ENCODE results near the gene DYNC1LI1.
"Not testable (repeated sequence)": the region's sequence is repeated elsewhere in the genome, so short reads cannot be mapped to it uniquely, and the experiment has no call there.

The DYNC1LI1 gene

DNA sequence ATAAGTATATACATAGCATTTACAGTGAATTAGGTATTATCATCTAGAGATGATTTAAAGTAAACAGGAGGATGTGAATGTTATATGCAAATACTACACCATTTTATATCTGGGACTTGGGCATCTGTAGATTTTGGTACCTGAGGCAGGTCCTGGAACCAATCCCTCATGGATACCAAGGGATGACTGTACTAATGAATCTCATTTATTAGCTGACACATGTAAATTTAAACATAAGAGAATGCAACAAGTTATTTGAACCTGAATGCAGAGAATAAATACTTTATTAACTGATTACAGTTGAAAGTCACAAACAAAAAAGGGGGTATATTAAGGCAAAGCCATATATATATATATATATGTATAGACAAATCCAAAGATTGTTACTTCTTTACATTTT, 44.9 kb downstream of the DYNC1LI1 start:
- Mint-ChIP-seq H3K27me3 (no peaks in the 10 kb centered on the region), H3K27ac (no peak overlapping the region)

DNA sequence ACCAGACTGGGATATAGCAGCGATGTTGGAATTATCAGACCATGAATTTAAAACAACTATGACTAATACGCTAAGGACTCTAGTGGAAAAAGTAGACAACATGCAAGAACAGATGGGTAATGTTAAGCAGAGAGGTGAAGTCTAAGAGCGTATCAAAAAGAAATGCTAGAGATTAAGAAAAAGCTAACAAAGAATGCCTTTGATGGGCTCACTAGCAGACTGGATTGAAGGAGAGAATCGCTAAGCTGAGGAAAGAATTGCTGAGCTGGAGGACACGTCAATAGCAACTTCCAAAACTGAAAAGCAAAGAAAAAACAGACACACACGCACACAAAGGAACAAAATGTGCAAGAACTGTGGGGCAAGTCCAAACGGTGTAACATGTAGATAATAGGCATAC, 48.0 kb downstream of the DYNC1LI1 start:
- peak overlapping the region; percentile 13 for H3K27ac Mint-ChIP-seq
- no peaks in the 10 kb centered on the region for H3K4me1 Mint-ChIP-seq (ENCODE audit: low read depth)
- H3K4me3 Mint-ChIP-seq: no peak overlapping the region
- no peaks in the 10 kb centered on the region for H3K9me3 Mint-ChIP-seq
- H3K27me3 Mint-ChIP-seq: no peaks in the 10 kb centered on the region
- H3K36me3 Mint-ChIP-seq (ENCODE audit: low read depth): peaks cover 38% of the 10 kb centered on the region

More for the DNA sequence above, 44.9 kb downstream of the DYNC1LI1 start:
- Mint-ChIP-seq H3K9me3 (no peaks in the 10 kb centered on the region), H3K4me3 (no peak overlapping the region), H3K36me3 (ENCODE audit: low read depth) (peaks cover 49% of the 10 kb centered on the region), H3K4me1 (ENCODE audit: low read depth) (peaks cover under 1% of the 10 kb centered on the region)

DNA sequence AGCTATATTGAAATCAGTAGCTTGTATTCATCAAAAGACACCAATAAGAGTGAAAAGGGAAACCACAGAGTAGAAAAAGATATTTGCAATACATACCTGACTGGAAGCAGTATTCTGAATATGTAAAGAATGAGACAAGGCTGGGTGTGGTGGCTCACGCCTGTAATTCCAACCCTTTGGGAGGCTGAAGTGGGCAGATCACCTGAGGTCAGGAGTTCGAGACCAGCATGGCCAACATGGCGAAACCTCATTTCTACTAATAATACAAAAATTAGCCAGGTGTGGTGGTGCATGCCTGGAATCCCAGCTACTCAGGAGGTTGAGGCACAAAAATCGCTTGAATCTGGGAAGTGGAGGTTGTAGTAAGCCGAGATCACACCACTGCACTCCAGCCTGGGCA, 51.7 kb downstream of the DYNC1LI1 start:
- not testable (repeated sequence) for H3K4me1 Mint-ChIP-seq (ENCODE audit: low read depth); H3K27ac Mint-ChIP-seq; H3K4me3 Mint-ChIP-seq; H3K27me3 Mint-ChIP-seq; H3K9me3 Mint-ChIP-seq
- peaks cover 13% of the 10 kb centered on the region for H3K36me3 Mint-ChIP-seq (ENCODE audit: low read depth)

DNA sequence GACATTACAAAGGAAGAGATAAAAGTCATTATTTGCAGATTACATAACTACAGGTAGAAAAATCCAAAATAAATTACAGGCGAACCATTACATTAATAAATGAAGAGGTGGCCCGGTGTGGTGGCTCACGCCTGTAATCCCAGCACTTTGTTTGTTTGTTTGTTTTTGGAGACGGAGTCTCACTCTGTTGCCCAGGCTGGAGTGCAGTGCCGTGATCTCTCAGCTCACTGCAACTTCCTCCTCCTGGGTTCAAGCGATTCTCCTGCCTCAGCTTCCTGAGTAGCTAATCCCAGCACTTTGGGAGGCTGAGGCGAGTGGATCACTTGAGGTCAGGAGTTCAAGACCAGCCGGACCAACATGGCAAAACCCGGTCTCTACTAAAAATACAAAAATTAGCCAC, 53.9 kb downstream of the DYNC1LI1 start:
- not testable (repeated sequence) for H3K4me1 Mint-ChIP-seq (ENCODE audit: low read depth); H3K27me3 Mint-ChIP-seq; H3K4me3 Mint-ChIP-seq; H3K27ac Mint-ChIP-seq; H3K9me3 Mint-ChIP-seq
- H3K36me3 Mint-ChIP-seq (ENCODE audit: low read depth): peaks cover 13% of the 10 kb centered on the region

DNA sequence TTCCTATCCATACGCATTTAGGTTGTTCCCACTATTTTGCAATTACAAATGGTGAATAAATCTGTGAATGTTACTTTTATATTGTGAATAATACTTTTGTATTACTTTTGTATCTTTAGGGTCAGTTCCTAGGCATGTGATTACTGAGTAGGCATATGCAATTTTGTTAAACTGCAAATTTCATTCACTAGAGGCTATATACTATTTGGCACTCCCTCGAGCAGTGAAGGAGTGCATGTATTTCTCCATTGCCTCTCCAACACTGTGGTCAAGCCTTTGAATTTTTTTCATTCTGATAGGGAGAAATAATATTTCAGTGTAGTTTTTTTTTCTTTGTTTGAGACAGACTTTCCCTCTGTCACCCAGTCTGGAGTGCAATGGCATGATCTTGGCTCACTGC, 59.7 kb downstream of the DYNC1LI1 start:
- peaks cover under 1% of the 10 kb centered on the region for H3K4me1 Mint-ChIP-seq (ENCODE audit: low read depth)
- H3K27me3 Mint-ChIP-seq: no peaks in the 10 kb centered on the region
- H3K4me3 Mint-ChIP-seq: no peak overlapping the region
- no peaks in the 10 kb centered on the region for H3K9me3 Mint-ChIP-seq
- H3K36me3 Mint-ChIP-seq (ENCODE audit: low read depth): no peaks in the 10 kb centered on the region
- no peak overlapping the region for H3K27ac Mint-ChIP-seq

DNA sequence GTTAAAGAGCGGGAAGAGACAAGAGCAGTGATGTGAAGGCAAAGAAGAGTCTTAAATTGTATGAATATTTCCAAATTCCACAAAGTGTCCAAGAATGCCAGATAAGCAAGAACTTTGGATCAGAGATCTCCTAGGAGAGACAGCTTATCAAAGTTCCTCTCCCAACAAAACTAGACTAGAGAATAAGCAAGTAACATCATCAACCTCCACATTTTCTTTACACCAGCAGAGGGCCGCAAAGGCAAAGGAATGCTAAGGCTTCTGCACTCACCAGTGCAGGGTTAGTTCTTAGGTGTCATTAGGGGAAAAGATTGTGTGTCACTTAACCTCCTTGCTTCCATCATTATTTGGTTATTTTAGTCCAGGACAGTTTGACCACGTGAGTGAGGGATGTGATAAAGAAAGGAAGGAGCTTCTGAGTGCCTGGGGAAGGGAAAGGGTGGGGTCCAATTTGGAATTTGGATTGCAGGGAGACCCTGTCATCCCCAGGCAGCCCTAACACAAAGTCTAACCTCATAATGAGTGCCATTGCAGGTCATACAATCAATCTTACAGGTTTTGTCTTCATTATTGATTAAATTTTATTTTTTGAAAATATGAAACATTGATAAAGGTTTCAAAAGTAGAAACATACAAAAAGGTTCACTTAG, 60.5 kb downstream of the DYNC1LI1 start:
- Mint-ChIP-seq H3K4me3 (no peak overlapping the region), H3K27ac (no peak overlapping the region), H3K4me1 (ENCODE audit: low read depth) (no peaks in the 10 kb centered on the region)

DNA sequence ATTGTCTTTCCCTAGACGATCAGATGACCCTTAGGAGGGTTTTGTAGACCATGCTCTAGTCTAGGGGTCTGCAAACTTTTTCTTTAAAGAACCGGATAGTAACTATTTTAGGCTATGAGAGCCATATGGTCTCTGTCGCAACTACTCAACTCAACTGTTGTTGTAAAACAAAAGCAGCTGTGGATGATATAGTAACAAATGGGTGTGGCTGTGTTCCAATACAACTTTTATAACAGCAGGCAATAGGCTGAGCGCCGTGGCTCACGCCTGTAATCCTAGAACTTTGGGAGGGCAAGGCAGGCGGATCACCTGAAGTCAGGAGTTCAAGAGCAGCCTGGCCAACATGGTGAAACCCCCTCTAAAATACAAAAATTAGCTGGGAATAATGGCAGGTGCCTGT, 61.9 kb downstream of the DYNC1LI1 start:
- Mint-ChIP-seq H3K9me3 (no peaks in the 10 kb centered on the region), H3K27me3 (no peaks in the 10 kb centered on the region), H3K4me1 (ENCODE audit: low read depth) (no peaks in the 10 kb centered on the region), H3K36me3 (ENCODE audit: low read depth) (no peaks in the 10 kb centered on the region), H3K4me3 (no peak overlapping the region), H3K27ac (no peak overlapping the region)

More for the DNA sequence above, 60.5 kb downstream of the DYNC1LI1 start:
- Mint-ChIP-seq H3K9me3 (no peaks in the 10 kb centered on the region), H3K36me3 (ENCODE audit: low read depth) (no peaks in the 10 kb centered on the region), H3K27me3 (no peaks in the 10 kb centered on the region)

DNA sequence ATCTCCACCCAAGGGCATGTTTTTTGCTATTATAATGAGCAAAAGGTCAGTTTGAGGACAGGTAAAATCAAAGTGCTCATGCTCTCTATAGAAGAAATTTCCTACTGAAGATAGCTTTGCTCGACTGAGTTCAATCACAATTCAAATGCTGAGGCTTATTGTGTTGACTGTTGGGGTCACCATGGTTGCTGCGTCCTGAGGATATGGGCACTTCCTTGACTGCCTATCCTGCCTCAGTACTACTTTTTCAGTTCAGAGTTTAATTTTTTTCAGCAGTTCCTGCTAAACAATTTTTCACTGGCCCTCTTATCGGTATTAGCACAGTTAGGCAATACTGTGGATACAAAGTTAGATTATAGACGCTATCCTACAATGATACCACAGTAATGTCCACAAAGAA, 64.2 kb downstream of the DYNC1LI1 start:
- H3K4me1 Mint-ChIP-seq (ENCODE audit: low read depth): peaks cover 10% of the 10 kb centered on the region
- H3K27ac Mint-ChIP-seq: no peak overlapping the region
- H3K4me3 Mint-ChIP-seq: no peak overlapping the region
- H3K9me3 Mint-ChIP-seq: no peaks in the 10 kb centered on the region
- no peaks in the 10 kb centered on the region for H3K27me3 Mint-ChIP-seq
- H3K36me3 Mint-ChIP-seq (ENCODE audit: low read depth): no peaks in the 10 kb centered on the region

DNA sequence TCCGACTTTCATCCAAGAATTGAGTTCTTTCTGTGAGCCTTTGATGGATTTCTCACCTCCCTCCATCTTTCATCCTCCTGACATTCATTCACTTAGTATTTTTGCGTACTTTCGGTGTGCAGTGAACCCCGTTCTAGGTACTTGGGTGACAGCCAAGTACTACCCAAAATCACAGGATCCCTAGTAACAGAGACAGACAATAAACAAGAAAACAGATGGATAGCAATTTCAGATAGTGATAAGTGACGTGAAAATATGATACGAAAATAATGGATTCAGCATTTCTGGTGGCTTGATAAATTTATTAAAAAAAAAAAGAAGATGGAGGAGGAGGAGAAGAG, 67.7 kb downstream of the DYNC1LI1 start:
- Mint-ChIP-seq H3K36me3 (ENCODE audit: low read depth) (peaks cover 14% of the 10 kb centered on the region), H3K9me3 (no peaks in the 10 kb centered on the region), H3K4me3 (peak overlapping the region; percentile 98), H3K27me3 (no peaks in the 10 kb centered on the region), H3K27ac (peak overlapping the region; percentile 87), H3K4me1 (ENCODE audit: low read depth) (peaks cover 40% of the 10 kb centered on the region)

DNA sequence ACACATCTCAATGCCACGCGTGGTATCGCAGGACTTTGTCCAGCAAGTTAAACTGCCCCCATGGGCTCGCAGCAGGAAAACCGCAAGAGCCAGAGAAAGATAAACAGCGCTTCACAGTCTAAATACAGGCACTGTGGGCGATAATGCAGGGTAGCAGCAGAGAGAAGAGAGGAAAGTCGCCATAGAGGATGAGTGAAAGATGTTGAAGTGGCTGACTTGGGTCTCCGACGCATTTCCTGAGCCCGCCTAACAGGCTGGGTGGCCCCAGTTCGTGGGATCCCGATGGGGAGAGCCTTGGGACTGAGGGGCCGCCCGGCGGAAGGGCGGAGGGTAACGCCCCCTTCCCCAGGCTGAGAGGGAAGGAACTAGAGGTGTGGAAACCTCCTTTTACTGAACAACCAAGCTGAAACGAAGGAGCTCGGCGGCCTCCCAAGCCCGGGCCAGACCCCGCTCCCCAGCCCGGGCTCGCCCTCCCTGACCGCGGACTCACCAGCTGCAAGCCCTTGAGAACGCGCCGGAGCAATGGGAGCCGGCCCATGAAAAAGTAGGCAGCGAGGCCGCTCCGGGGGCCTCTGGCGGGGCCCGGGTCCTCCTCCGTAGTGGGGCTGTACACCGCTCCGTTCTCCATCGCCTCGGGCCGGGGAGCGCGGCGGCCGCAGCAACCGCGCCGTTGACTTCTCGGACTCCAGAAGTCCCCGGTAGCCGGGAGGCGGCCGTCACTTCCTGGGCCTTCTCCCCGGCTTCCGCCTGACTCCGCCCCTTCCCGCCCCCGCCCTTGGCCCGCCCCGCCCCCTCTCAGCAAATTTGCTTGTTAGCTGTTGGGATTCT, 68.3 kb downstream of the DYNC1LI1 start, which contains the start of gene CMTM6:
CMTM6 (minus strand) TSS at position 735 of the 828 bp plus-strand sequence; CDS start at position 628, 107 bp downstream.
- Mint-ChIP-seq H3K4me3 (peak within 1 kb of the TSS; percentile 98), H3K9me3 (no peaks in the 10 kb centered on the region), H3K36me3 (ENCODE audit: low read depth) (peaks cover 14% of the 10 kb centered on the region), H3K27ac (peak within 1 kb of the TSS; percentile 89), H3K4me1 (ENCODE audit: low read depth) (peaks cover 44% of the 10 kb centered on the region), H3K27me3 (no peaks in the 10 kb centered on the region)

DNA sequence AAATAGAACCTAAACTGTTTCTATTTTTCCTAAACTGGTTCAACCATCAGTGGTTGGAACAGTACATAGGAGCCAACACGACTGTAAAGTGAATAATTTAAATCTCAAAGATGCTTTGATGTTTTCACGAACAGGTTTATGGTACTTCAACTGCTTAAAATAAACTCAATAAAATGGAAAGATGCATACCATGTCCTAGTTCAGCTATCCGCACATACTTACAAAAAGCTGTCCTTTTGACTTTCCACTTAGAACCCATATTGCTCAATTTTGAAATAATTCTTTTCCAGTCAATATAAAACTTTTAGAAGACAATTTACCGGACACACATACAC, 68.9 kb downstream of the DYNC1LI1 start:
- peaks cover 16% of the 10 kb centered on the region for H3K36me3 Mint-ChIP-seq (ENCODE audit: low read depth)
- no peaks in the 10 kb centered on the region for H3K9me3 Mint-ChIP-seq
- peaks cover 47% of the 10 kb centered on the region for H3K4me1 Mint-ChIP-seq (ENCODE audit: low read depth)
- H3K27me3 Mint-ChIP-seq: no peaks in the 10 kb centered on the region
- peak overlapping the region; percentile 89 for H3K27ac Mint-ChIP-seq
- H3K4me3 Mint-ChIP-seq: peak overlapping the region; percentile 98

DNA sequence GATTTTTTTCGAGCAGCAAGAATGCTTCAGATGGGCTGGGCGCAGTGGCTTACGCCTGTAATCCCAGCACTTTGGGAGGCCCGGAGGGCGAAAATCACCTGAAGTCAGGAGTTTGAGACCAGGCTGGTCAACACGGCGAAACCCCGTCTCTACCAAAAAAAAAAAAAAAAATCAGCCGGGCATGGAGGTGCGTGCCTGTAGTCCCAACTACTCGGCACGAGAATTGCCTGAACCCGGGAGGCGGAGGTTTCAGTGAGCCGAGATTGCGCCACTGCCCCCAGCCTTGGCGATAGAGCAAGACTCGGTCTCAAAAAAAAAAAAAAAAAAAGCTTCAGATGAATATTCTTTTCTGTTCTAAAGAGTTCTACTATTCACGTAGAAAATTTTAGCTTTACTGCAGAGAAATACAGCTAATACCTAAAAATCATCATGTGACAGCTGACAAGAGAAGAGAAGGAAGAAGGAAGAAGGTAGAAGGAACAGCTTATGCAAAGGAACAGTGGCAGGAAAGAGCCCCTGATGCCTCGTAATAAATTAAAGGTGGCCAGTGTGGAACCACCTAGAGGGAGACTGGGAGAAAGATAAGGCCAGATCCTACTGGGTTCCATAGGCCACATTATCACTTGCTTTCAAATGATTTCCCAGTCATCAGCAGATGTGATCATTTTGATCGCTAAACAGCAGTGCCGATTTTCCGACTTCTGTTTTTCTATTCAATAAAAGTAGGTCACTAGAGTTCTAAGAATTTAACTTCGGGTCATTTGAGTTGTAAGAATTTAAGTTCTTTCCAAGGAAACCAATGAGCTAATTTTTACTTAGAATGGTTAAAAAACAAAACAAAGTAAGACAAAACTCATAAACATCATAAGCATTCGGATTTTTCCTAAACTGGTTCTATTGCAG, 69.5 kb downstream of the DYNC1LI1 start:
- peak overlapping the region; percentile 98 for H3K4me3 Mint-ChIP-seq
- H3K9me3 Mint-ChIP-seq: no peaks in the 10 kb centered on the region
- H3K27me3 Mint-ChIP-seq: no peaks in the 10 kb centered on the region
- peaks cover 53% of the 10 kb centered on the region for H3K4me1 Mint-ChIP-seq (ENCODE audit: low read depth)
- peak overlapping the region; percentile 89 for H3K27ac Mint-ChIP-seq
- peaks cover 23% of the 10 kb centered on the region for H3K36me3 Mint-ChIP-seq (ENCODE audit: low read depth)

DNA sequence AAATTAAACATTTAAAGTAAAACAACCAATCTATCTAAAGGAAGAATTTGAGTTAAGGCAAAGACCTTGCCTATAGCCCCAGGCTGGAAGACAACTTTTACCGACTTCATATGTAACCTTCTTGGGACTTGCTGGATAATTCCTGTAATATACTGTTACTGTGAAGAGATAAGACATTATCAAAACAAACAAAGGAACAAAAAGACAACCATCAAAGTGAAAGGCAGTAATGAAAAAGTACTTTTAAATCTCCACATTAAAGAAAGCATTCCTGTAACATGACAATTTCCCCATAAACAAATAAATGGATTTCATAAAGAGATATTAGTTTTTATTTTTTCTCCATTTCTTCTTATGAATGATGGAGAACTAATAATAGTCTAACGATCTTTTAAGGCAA, 70.4 kb downstream of the DYNC1LI1 start:
- H3K27me3 Mint-ChIP-seq: no peaks in the 10 kb centered on the region
- no peak overlapping the region for H3K27ac Mint-ChIP-seq
- H3K9me3 Mint-ChIP-seq: no peaks in the 10 kb centered on the region
- peaks cover 24% of the 10 kb centered on the region for H3K36me3 Mint-ChIP-seq (ENCODE audit: low read depth)
- peak overlapping the region; percentile 98 for H3K4me3 Mint-ChIP-seq
- peaks cover 60% of the 10 kb centered on the region for H3K4me1 Mint-ChIP-seq (ENCODE audit: low read depth)

DNA sequence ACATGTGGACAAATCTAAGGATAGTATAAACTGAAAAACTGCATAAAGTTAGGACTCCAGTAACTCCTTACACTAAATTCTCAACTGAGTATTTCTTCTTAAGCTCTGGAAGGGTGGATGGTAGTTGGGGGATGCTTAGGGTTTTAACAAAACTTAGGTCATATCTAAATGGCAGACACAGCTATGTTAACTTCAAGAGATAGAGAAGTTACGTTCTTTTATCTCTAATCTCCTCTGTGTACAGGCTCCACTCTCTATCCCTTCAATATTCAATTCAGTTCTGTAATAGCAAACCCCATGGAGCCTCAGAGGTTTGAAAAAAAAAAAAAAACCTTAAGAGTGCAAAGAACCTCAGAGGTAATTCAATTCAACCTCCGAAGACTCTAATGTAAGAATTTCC, 71.1 kb downstream of the DYNC1LI1 start:
- no peak overlapping the region for H3K4me3 Mint-ChIP-seq
- H3K27ac Mint-ChIP-seq: no peak overlapping the region
- H3K27me3 Mint-ChIP-seq: no peaks in the 10 kb centered on the region
- peaks cover 24% of the 10 kb centered on the region for H3K36me3 Mint-ChIP-seq (ENCODE audit: low read depth)
- H3K9me3 Mint-ChIP-seq: no peaks in the 10 kb centered on the region
- peaks cover 63% of the 10 kb centered on the region for H3K4me1 Mint-ChIP-seq (ENCODE audit: low read depth)

DNA sequence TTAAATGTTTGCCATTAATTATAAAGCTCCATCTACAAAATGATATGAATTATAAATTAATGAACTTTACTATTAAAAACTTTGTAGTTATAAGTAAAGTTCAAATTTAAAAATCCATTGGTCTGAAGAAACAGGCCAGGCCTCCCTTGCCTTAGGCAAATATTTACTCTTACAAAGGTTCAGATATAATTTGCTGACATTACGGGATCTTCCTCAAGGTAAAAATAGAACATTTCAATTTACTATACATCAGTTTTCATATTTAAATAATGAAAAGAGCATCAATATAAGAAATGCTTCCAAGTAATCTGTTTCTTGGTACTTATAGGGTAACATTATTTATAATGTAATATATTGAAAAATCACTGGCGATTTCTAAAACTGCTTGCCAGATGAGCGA, 71.7 kb downstream of the DYNC1LI1 start:
- Mint-ChIP-seq H3K27ac (no peak overlapping the region), H3K4me1 (ENCODE audit: low read depth) (peaks cover 63% of the 10 kb centered on the region), H3K27me3 (no peaks in the 10 kb centered on the region), H3K4me3 (no peak overlapping the region), H3K36me3 (ENCODE audit: low read depth) (peaks cover 24% of the 10 kb centered on the region), H3K9me3 (no peaks in the 10 kb centered on the region)
